NOMO-1 (cell line): ENCODE data around the gene FKBP14.
"Not testable (repeated sequence)": the region's sequence is repeated elsewhere in the genome, so short reads cannot be mapped to it uniquely, and the experiment has no call there.

ENCODE experiments used
- DNase-seq, 2 experiments: peaks; one replicate each; lab custom pipeline; 2025; ENCODE audit not compliant: unreplicated experiment in 2 of 2; lab: John Stamatoyannopoulos, UW

FKBP14 gene

DNA sequence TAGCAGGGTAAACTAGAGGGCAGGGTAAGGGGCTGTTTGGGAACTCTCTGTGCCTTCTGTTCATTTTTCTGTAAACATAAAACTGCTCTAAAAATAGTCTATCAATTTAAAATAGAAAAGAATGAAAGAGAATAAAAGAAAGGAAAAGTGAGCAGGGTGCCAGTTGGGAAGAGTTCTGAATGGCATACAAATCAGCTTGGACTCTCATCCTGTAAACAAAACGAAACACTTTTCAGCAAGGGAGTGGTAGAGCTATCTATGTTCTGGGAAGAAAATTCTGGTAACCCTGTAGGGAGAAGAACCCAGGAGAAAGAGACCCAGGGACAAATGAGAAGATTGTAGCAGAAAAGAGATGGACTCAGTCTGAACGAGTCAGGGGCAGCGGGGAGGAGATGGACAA, 61.5 kb downstream of the FKBP14 start:
- no peak for DNase-seq

- no peak for DNase-seq
Measured at GRCh38 chr7:29962035-29962434, 64.5 kb downstream of the FKBP14 start.

- DNase-seq: not testable (repeated sequence)
Measured at GRCh38 chr7:29961611-29962010, 64.9 kb downstream of the FKBP14 start.
